Measurements from ENCODE around the gene JPT1.

JPT1 gene

GRCh38 chr17:75125984-75126383 is 28.3 kb downstream of the JPT1 start:
- H3K27ac ChIP-seq, result no peak overlapping the region

GRCh38 chr17:75124819-75125162 is 29.5 kb downstream of the JPT1 start:
- DNase-seq (ENCODE audit: low spot score), result no peak
- peak overlapping the region in 1 of 2 donors; percentile 35 for H3K27ac ChIP-seq
- no peak overlapping the region for H3K4me3 ChIP-seq
- TF ChIP-seq CTCF (IDR thresholded peaks at IDR 0.05), result no peak

More at GRCh38 chr17:75125984-75126383, 28.3 kb downstream of the JPT1 start:
- DNase-seq (ENCODE audit: low spot score), result no peak
- H3K4me3 ChIP-seq, result no peak overlapping the region
- no peak for TF ChIP-seq CTCF (IDR thresholded peaks at IDR 0.05)

- peak overlapping the region in 1 of 2 donors; percentile 35 for H3K27ac ChIP-seq
- no peak for DNase-seq (ENCODE audit: low spot score)
- H3K4me3 ChIP-seq, result no peak overlapping the region
- TF ChIP-seq CTCF (IDR thresholded peaks at IDR 0.05), result no peak
These were observed 30.1 kb downstream of the JPT1 start for GRCh38 chr17:75124041-75124818.

GRCh38 chr17:75118307-75118706 is 36.0 kb downstream of the JPT1 start:
- Histone ChIP-seq H3K4me3 (no peak overlapping the region), H3K27ac (no peak overlapping the region)
- no peak for TF ChIP-seq CTCF (IDR thresholded peaks at IDR 0.05)
- DNase-seq (ENCODE audit: low spot score), result no peak

- DNase-seq (ENCODE audit: low spot score), result no peak
- Histone ChIP-seq H3K4me3 (no peak overlapping the region), H3K27ac (no peak overlapping the region)
- no peak for TF ChIP-seq CTCF (IDR thresholded peaks at IDR 0.05)
These were observed 37.6 kb downstream of the JPT1 start for GRCh38 chr17:75116737-75117136.

- DNase-seq (ENCODE audit: low spot score), result no peak
- H3K27ac ChIP-seq, result no peak overlapping the region
These were observed 38.8 kb downstream of the JPT1 start for GRCh38 chr17:75115555-75115954.

More at GRCh38 chr17:75115555-75115954, 38.8 kb downstream of the JPT1 start:
- no peak overlapping the region for H3K4me3 ChIP-seq
- no peak for TF ChIP-seq CTCF (IDR thresholded peaks at IDR 0.05)
